ENCODE measurements around the gene HIKESHI. TPM values are rescaled to one million over a fixed set of nuclear protein-coding genes. Genes with fewer than 3 reads are reported as not detected.

The HIKESHI gene
- total and polyA plus RNA-seq, 2 donors = 55.1 to 70.3 TPM

DNA sequence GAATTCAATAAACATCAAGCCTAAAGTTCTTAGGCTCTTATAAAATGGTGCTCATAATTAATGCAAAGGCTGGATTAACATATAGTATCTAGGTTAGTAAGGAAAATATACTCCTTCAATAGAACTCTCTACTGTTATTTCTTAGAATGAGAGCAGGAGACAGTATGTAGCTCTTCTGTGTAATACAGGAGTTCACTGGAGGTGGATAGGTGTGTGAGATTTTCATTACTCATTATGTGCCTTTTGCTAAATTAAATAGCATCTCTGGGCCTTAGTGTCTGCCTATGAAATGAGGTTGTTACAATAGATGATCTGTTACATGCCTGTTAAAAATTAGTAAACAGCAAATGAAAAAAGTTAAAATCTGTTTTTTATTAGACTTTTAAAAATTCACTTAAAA is 36.8 kb upstream of the HIKESHI start:
- Histone ChIP-seq H3K36me3 (ENCODE audit: control insufficient read depth in 2 of 2, insufficient read depth in 2 of 2, low read length in 1 of 2) (peaks cover 18 to 45% of the 10 kb centered on the region in 2 donors), H3K27me3 (ENCODE audit: control insufficient read depth in 2 of 2, insufficient read depth in 1 of 2, low read length in 1 of 2) (no peaks in the 10 kb centered on the region), H3K27ac (ENCODE audit: low read depth in 1 of 2, low read length in 1 of 2) (no peak overlapping the region), H3K4me1 (ENCODE audit: control insufficient read depth in 2 of 2, insufficient read depth in 2 of 2, low read length in 2 of 2) (no peaks in the 10 kb centered on the region), H3K4me3 (ENCODE audit: low read length in 2 of 2) (no peak overlapping the region), H3K9me3 (ENCODE audit: control insufficient read depth in 2 of 2, insufficient read depth in 1 of 2, low read length in 1 of 2) (no peaks in the 10 kb centered on the region)
- no peak for DNase-seq (ENCODE audit: low read depth in 6 of 9, low spot score in 9 of 9)

- Histone ChIP-seq H3K27ac (ENCODE audit: low read depth in 1 of 2, low read length in 1 of 2) (no peak overlapping the region), H3K27me3 (ENCODE audit: control insufficient read depth in 2 of 2, insufficient read depth in 1 of 2, low read length in 1 of 2) (no peaks in the 10 kb centered on the region), H3K4me1 (ENCODE audit: control insufficient read depth in 2 of 2, insufficient read depth in 2 of 2, low read length in 2 of 2) (no peaks in the 10 kb centered on the region), H3K9me3 (ENCODE audit: control insufficient read depth in 2 of 2, insufficient read depth in 1 of 2, low read length in 1 of 2) (no peaks in the 10 kb centered on the region), H3K36me3 (ENCODE audit: control insufficient read depth in 2 of 2, insufficient read depth in 2 of 2, low read length in 1 of 2) (peaks cover 1 to 26% of the 10 kb centered on the region in 2 donors), H3K4me3 (ENCODE audit: low read length in 2 of 2) (no peak overlapping the region)
- DNase-seq (ENCODE audit: low read depth in 6 of 9, low spot score in 9 of 9) = no peak
- WGBS = 94% methylated on average over 1 of the region's 1 CpG
Observed at GRCh38 chr11:86269645-86270044, 32.4 kb upstream of the HIKESHI start.

DNA sequence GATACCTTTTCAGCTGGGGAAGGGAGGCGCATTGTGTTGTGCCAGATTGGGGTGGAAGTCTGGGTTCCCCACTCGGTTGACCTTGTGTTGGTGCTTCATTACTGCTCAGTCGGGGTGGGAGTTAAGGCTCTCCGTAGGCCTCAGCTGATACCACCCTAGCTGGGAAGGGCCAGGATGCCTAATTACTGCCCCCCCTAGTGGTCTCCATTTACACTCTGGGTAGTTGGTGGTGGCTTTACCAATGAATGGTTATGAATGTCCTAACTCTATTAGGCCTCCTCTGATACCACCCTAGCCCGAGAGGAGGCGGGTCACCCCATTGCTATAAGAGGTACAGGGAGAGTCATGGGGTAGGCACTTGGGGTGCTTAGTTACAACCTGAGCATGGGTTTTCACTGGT is 27.5 kb upstream of the HIKESHI start:
- H3K36me3 ChIP-seq (ENCODE audit: control insufficient read depth in 2 of 2, insufficient read depth in 2 of 2, low read length in 1 of 2) = peaks cover 6 to 37% of the 10 kb centered on the region in 2 donors
- no peaks in the 10 kb centered on the region for H3K4me1 ChIP-seq (ENCODE audit: control insufficient read depth in 2 of 2, insufficient read depth in 2 of 2, low read length in 2 of 2)
- H3K4me3 ChIP-seq (ENCODE audit: low read length in 2 of 2) = no peak overlapping the region
- H3K27ac ChIP-seq (ENCODE audit: low read depth in 1 of 2, low read length in 1 of 2) = no peak overlapping the region
- H3K9me3 ChIP-seq (ENCODE audit: control insufficient read depth in 2 of 2, insufficient read depth in 1 of 2, low read length in 1 of 2) = no peaks in the 10 kb centered on the region
- WGBS = 97% methylated on average over 6 of the region's 6 CpGs
- no peaks in the 10 kb centered on the region for H3K27me3 ChIP-seq (ENCODE audit: control insufficient read depth in 2 of 2, insufficient read depth in 1 of 2, low read length in 1 of 2)
- DNase-seq (ENCODE audit: low read depth in 6 of 9, low spot score in 9 of 9) = no peak

DNA sequence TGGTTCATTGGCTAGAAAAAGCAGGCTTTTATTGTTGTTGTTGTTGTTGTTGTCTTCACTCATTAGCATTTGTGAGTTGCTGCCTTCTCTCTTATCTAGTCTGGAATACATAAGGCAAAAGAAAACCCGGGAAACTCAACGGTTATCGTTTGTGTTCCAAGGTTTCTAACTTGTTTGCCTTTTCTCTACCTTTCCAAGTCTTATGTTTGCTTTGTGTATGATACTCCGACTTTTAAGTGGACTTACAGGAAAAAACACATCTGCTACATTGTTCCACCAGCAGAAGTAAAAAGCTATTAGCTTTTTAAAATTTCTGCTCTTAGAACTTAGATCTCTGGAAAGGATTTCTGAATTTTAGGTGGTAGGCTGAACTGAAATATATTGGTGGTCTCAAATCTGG is 27.0 kb upstream of the HIKESHI start:
- WGBS = 99% methylated on average over 4 of the region's 4 CpGs
- no peak for DNase-seq (ENCODE audit: low read depth in 6 of 9, low spot score in 9 of 9)
- Histone ChIP-seq H3K27me3 (ENCODE audit: control insufficient read depth in 2 of 2, insufficient read depth in 1 of 2, low read length in 1 of 2) (no peaks in the 10 kb centered on the region), H3K9me3 (ENCODE audit: control insufficient read depth in 2 of 2, insufficient read depth in 1 of 2, low read length in 1 of 2) (no peaks in the 10 kb centered on the region), H3K27ac (ENCODE audit: low read depth in 1 of 2, low read length in 1 of 2) (no peak overlapping the region), H3K4me3 (ENCODE audit: low read length in 2 of 2) (no peak overlapping the region), H3K4me1 (ENCODE audit: control insufficient read depth in 2 of 2, insufficient read depth in 2 of 2, low read length in 2 of 2) (no peaks in the 10 kb centered on the region), H3K36me3 (ENCODE audit: control insufficient read depth in 2 of 2, insufficient read depth in 2 of 2, low read length in 1 of 2) (peaks cover 6 to 38% of the 10 kb centered on the region in 2 donors)

DNA sequence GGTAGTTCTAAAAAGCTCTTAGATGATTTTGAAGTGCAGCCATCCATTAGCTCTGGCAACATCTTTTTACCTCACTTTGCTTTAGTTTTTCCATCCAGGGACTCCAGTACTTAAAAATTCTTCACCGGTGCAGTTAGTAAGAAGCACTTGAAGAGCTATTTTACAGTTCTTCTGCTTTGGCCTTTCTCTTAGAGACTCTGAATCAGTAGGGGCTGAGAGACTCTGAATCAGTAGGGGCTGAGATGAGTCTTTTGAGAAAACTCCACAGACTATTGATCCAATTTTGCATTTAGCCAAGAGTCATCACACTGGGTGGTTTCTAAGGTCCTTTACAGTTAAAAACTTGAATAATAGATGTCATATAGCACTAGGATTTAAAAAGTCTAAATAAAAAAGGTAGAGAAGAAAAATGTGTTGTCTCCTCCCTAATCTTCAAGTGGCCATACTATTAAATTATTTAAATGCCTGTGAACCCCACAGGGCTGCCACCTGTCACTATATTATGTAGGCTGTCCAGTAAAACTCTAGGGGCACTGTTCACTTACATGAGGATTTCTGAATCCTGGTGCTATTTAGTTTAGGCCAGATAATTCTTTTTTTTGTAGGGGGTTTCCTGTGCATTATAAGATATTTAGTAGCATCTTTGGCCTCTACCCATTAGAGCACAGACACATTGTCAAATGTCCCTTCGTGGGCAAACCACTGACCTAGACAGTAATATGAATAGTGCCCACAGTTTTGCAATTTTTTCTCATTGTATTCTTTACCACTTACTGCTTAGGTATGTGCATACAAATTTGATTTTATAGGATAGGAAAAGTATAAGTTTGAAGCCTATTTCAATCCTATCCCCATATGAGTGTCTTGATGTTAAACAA is 26.3 kb upstream of the HIKESHI start:
- peaks cover 6 to 39% of the 10 kb centered on the region in 2 donors for H3K36me3 ChIP-seq (ENCODE audit: control insufficient read depth in 2 of 2, insufficient read depth in 2 of 2, low read length in 1 of 2)
- 98% methylated on average over 2 of the region's 2 CpGs for WGBS

DNA sequence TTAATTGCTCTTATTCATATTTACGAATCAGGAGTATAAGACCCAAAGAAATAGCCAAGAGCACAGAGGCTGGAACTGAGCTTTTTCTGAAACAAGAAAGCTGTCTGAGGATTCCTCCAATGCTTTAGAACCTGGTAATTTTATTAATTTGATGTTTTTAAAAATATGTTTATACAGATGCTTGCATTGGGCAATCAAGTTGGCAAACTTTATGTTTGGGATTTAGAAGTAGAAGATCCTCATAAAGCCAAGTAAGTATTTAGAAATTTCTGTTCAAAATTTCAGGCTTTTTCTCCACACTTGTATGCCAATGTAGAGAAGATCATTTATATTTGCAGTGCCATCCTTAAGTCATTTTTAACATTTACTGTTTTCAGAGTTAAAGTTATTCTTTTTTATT is 24.3 kb upstream of the HIKESHI start:
- no peaks in the 10 kb centered on the region for H3K27me3 ChIP-seq (ENCODE audit: control insufficient read depth in 2 of 2, insufficient read depth in 1 of 2, low read length in 1 of 2)
- DNase-seq (ENCODE audit: low read depth in 6 of 9, low spot score in 9 of 9) = no peak
- no peak overlapping the region for H3K4me3 ChIP-seq (ENCODE audit: low read length in 2 of 2)
- H3K9me3 ChIP-seq (ENCODE audit: control insufficient read depth in 2 of 2, insufficient read depth in 1 of 2, low read length in 1 of 2) = no peaks in the 10 kb centered on the region
- no peaks in the 10 kb centered on the region for H3K4me1 ChIP-seq (ENCODE audit: control insufficient read depth in 2 of 2, insufficient read depth in 2 of 2, low read length in 2 of 2)
- H3K36me3 ChIP-seq (ENCODE audit: control insufficient read depth in 2 of 2, insufficient read depth in 2 of 2, low read length in 1 of 2) = peaks cover 6 to 38% of the 10 kb centered on the region in 2 donors
- 98% methylated on average over 1 of the region's 1 CpG for WGBS
- no peak overlapping the region for H3K27ac ChIP-seq (ENCODE audit: low read depth in 1 of 2, low read length in 1 of 2)

More for the DNA sequence above, 26.3 kb upstream of the HIKESHI start:
- Histone ChIP-seq H3K4me1 (ENCODE audit: control insufficient read depth in 2 of 2, insufficient read depth in 2 of 2, low read length in 2 of 2) (no peaks in the 10 kb centered on the region), H3K27me3 (ENCODE audit: control insufficient read depth in 2 of 2, insufficient read depth in 1 of 2, low read length in 1 of 2) (no peaks in the 10 kb centered on the region), H3K27ac (ENCODE audit: low read depth in 1 of 2, low read length in 1 of 2) (no peak overlapping the region), H3K9me3 (ENCODE audit: control insufficient read depth in 2 of 2, insufficient read depth in 1 of 2, low read length in 1 of 2) (no peaks in the 10 kb centered on the region), H3K4me3 (ENCODE audit: low read length in 2 of 2) (no peak overlapping the region)
- DNase-seq (ENCODE audit: low read depth in 6 of 9, low spot score in 9 of 9) = no peak

DNA sequence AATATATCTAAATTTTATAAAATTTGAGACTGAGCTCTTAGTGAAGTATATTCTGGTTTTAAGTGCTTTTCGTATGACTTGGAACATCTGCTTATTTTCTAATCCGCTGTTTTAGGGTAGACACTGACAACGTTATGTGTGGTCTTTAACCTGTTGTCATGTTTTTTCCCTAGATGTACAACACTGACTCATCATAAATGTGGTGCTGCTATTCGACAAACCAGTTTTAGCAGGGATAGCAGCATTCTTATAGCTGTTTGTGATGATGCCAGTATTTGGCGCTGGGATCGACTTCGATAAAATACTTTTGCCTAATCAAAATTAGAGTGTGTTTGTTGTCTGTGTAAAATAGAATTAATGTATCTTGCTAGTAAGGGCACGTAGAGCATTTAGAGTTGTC is 23.8 kb upstream of the HIKESHI start:
- no peak for DNase-seq (ENCODE audit: low read depth in 6 of 9, low spot score in 9 of 9)
- Histone ChIP-seq H3K36me3 (ENCODE audit: control insufficient read depth in 2 of 2, insufficient read depth in 2 of 2, low read length in 1 of 2) (peaks cover 6 to 34% of the 10 kb centered on the region in 2 donors), H3K4me3 (ENCODE audit: low read length in 2 of 2) (no peak overlapping the region), H3K27me3 (ENCODE audit: control insufficient read depth in 2 of 2, insufficient read depth in 1 of 2, low read length in 1 of 2) (no peaks in the 10 kb centered on the region), H3K27ac (ENCODE audit: low read depth in 1 of 2, low read length in 1 of 2) (no peak overlapping the region), H3K9me3 (ENCODE audit: control insufficient read depth in 2 of 2, insufficient read depth in 1 of 2, low read length in 1 of 2) (no peaks in the 10 kb centered on the region), H3K4me1 (ENCODE audit: control insufficient read depth in 2 of 2, insufficient read depth in 2 of 2, low read length in 2 of 2) (no peaks in the 10 kb centered on the region)
- 98% methylated on average over 8 of the region's 8 CpGs for WGBS

- no peak overlapping the region for H3K27ac ChIP-seq (ENCODE audit: low read depth in 1 of 2, low read length in 1 of 2)
- H3K4me1 ChIP-seq (ENCODE audit: control insufficient read depth in 2 of 2, insufficient read depth in 2 of 2, low read length in 2 of 2) = no peaks in the 10 kb centered on the region
- no peak overlapping the region for H3K4me3 ChIP-seq (ENCODE audit: low read length in 2 of 2)
- no peaks in the 10 kb centered on the region for H3K27me3 ChIP-seq (ENCODE audit: control insufficient read depth in 2 of 2, insufficient read depth in 1 of 2, low read length in 1 of 2)
- peaks cover 11 to 40% of the 10 kb centered on the region in 2 donors for H3K36me3 ChIP-seq (ENCODE audit: control insufficient read depth in 2 of 2, insufficient read depth in 2 of 2, low read length in 1 of 2)
- no peaks in the 10 kb centered on the region for H3K9me3 ChIP-seq (ENCODE audit: control insufficient read depth in 2 of 2, insufficient read depth in 1 of 2, low read length in 1 of 2)
- DNase-seq (ENCODE audit: low read depth in 6 of 9, low spot score in 9 of 9) = no peak
- 96% methylated on average over 3 of the region's 3 CpGs for WGBS
Observed at GRCh38 chr11:86279747-86280146, 22.3 kb upstream of the HIKESHI start.

- no peak for DNase-seq (ENCODE audit: low read depth in 6 of 9, low spot score in 9 of 9)
- WGBS = 97% methylated on average over 2 of the region's 2 CpGs
- no peak overlapping the region for H3K27ac ChIP-seq (ENCODE audit: low read depth in 1 of 2, low read length in 1 of 2)
- no peaks in the 10 kb centered on the region for H3K9me3 ChIP-seq (ENCODE audit: control insufficient read depth in 2 of 2, insufficient read depth in 1 of 2, low read length in 1 of 2)
- H3K4me3 ChIP-seq (ENCODE audit: low read length in 2 of 2) = no peak overlapping the region
- peaks cover 7 to 10% of the 10 kb centered on the region in 2 donors for H3K36me3 ChIP-seq (ENCODE audit: control insufficient read depth in 2 of 2, insufficient read depth in 2 of 2, low read length in 1 of 2)
- H3K27me3 ChIP-seq (ENCODE audit: control insufficient read depth in 2 of 2, insufficient read depth in 1 of 2, low read length in 1 of 2) = no peaks in the 10 kb centered on the region
- peaks cover 0 to 5% of the 10 kb centered on the region in 2 donors for H3K4me1 ChIP-seq (ENCODE audit: control insufficient read depth in 2 of 2, insufficient read depth in 2 of 2, low read length in 2 of 2)
Observed at GRCh38 chr11:86287468-86287796, 14.6 kb upstream of the HIKESHI start.
